HepG2 (cell line): Measurements from ENCODE around the gene MAPK7. TPM values are rescaled to one million over a fixed set of nuclear protein-coding genes. Genes with fewer than 3 reads are reported as not detected.

Experiments used
- ATAC-seq: fragments of 200-7000 bp; cut with Tn5 transposase; 3 replicates; pipeline ENCODE4 v1.9.1; 2020; ENCODE audit warnings: mild to moderate bottlenecking, moderate library complexity
- BruUV-seq: library from RNA; stranded (reverse); fragments of 400-500 nt; replicated peaks from 2 replicates; lab custom pipeline; 2021; lab: Mats Ljungman, UMichigan
- CTCF ChIA-PET: fragments of 300-600 bp; formaldehyde crosslinking; extraction: SDS; loops from one replicate; lab custom pipeline; 2021; ENCODE audit warnings: low total read pairs, inconsistent platforms, low intra/inter-chr PET ratio; lab: Yijun Ruan, JAX
- POLR2A ChIA-PET: fragments of 350-600 bp; sonication (Branson Sonifier 250); formaldehyde crosslinking; loops from one replicate; lab custom pipeline; 2020; ENCODE audit warnings: antibody characterized with exemption, inconsistent platforms; lab: Yijun Ruan, JAX
- DNase-seq: peaks from one replicate; pipeline ENCODE4 v3.0.0-alpha.2; 2015; ENCODE audit warnings: low spot score
- FAIRE-seq: peaks from 3 replicates; lab custom pipeline; 2011; peaks lifted over from hg19 to GRCh38; lab: Jason Lieb, UNC
- H2AFZ ChIP-seq: one replicate; pipeline ENCODE4 v1.6.1; 2011; ENCODE audit warnings: low read length, inconsistent platforms
- H3K27ac ChIP-seq: fragments of 300-600 bp; 3 replicates; pipeline ENCODE4 v1.8.0; 2011; ENCODE audit warnings: mixed run types, mild to moderate bottlenecking, mixed read lengths, low read length, inconsistent platforms; ENCODE audit not compliant: insufficient read depth; ENCODE audit errors: extremely low read length
- H3K27me3 ChIP-seq, 2 experiments: fragments of 200-600 bp in 1 of 2; 2 replicates in 1 of 2; 3 replicates in 1 of 2; pipeline versions ENCODE4 v1.6.0 to v1.8.0; 2011; ENCODE audit warnings: low read length in 2 of 2, mild to moderate bottlenecking in 2 of 2, moderate library complexity in 2 of 2, inconsistent platforms in 1 of 2; ENCODE audit not compliant: insufficient read depth in 2 of 2, control insufficient read depth in 1 of 2
- H3K36me3 ChIP-seq, 2 experiments: fragments of 200-600 bp in 1 of 2; replicated peaks in 1 of 2; 2 replicates in 1 of 2; 3 replicates in 1 of 2; pipeline versions ENCODE4 v1.5.1 to v1.8.0; 2011; ENCODE audit warnings: low read length in 2 of 2, inconsistent platforms in 1 of 2; ENCODE audit not compliant: insufficient read depth in 2 of 2, control insufficient read depth in 1 of 2
- H3K4me1 ChIP-seq: 2 replicates; pipeline ENCODE4 v1.5.1; 2012; ENCODE audit warnings: low read length, inconsistent platforms; ENCODE audit not compliant: insufficient read depth
- H3K4me2 ChIP-seq: 2 replicates; pipeline ENCODE4 v1.6.0; 2011; ENCODE audit warnings: low read depth, low read length, inconsistent platforms
- H3K4me3 ChIP-seq, 3 experiments: fragments of 200-600 bp in 1 of 3; sonication (generic), shearing (Covaris generic) in 1 of 3; replicated peaks in 1 of 3; 2 replicates each; pipeline ENCODE4 v1.5.1; 2011 to 2016; ENCODE audit warnings: low read length in 3 of 3, inconsistent platforms in 2 of 3, low read depth in 2 of 3, mild to moderate bottlenecking in 2 of 3, control low read depth in 1 of 3, mixed read lengths in 1 of 3; ENCODE audit not compliant: insufficient read depth in 1 of 3
- H3K79me2 ChIP-seq: one replicate; pipeline ENCODE4 v1.6.1; 2011; ENCODE audit warnings: low read length, inconsistent platforms; ENCODE audit not compliant: insufficient read depth
- H3K9ac ChIP-seq: 2 replicates; pipeline ENCODE4 v1.6.0; 2011; ENCODE audit warnings: mild to moderate bottlenecking, low read depth, low read length, inconsistent platforms; ENCODE audit not compliant: insufficient read depth
- H3K9me3 ChIP-seq: 2 replicates; pipeline ENCODE4 v1.5.1; 2012; ENCODE audit warnings: mild to moderate bottlenecking, low read length
- H4K20me1 ChIP-seq: 2 replicates; pipeline ENCODE4 v1.6.0; 2011; ENCODE audit warnings: inconsistent platforms, mild to moderate bottlenecking, low read length, moderate library complexity; ENCODE audit not compliant: insufficient read depth
- AGO2 ChIP-seq: fragments of 200-400 bp; formaldehyde crosslinking; optimal IDR thresholded peaks from 2 replicates; pipeline ENCODE3; 2017; ENCODE audit warnings: mild to moderate bottlenecking, low read depth, low read length, moderate library complexity
- ESRRA ChIP-seq: sonication (generic); formaldehyde crosslinking; IDR thresholded peaks from 2 replicates; pipeline ENCODE4 v1.5.1; 2020; ENCODE audit warnings: mild to moderate bottlenecking, low read depth, missing genetic modification reagents
- NFE2L1 ChIP-seq: sonication (generic); formaldehyde crosslinking; IDR thresholded peaks from 2 replicates; pipeline ENCODE4 v1.4.0; 2020; ENCODE audit warnings: missing genetic modification reagents, mild to moderate bottlenecking, borderline replicate concordance
- SALL1 ChIP-seq: sonication (generic); formaldehyde crosslinking; IDR thresholded peaks from 2 replicates; pipeline ENCODE4 v1.8.0; 2022; ENCODE audit warnings: mild to moderate bottlenecking, missing genetic modification reagents
- SETDB1 ChIP-seq: sonication (generic); formaldehyde crosslinking; IDR thresholded peaks from 2 replicates; pipeline ENCODE4 v1.5.1; 2020; ENCODE audit warnings: missing genetic modification reagents, mild to moderate bottlenecking, borderline replicate concordance
- TCF7 ChIP-seq: sonication (generic); IDR thresholded peaks from 2 replicates; pipeline ENCODE4 v1.6.1; 2016; ENCODE audit warnings: antibody characterized with exemption, low read depth
- U2AF2 ChIP-seq: fragments of 200-400 bp; formaldehyde crosslinking; IDR thresholded peaks from 2 replicates; pipeline ENCODE4 v1.6.1; 2017; ENCODE audit warnings: low read depth, mild to moderate bottlenecking, low read length
- ZNF790 ChIP-seq: sonication (generic); formaldehyde crosslinking; IDR thresholded peaks from 2 replicates; pipeline ENCODE4 v1.8.0; 2022; ENCODE audit warnings: missing genetic modification reagents, mild to moderate bottlenecking, borderline replicate concordance
- WGBS: methylation state at CpG from one replicate; pipeline ENCODE4 v1.1.6; 2017; ENCODE audit warnings: low lambda C conversion rate; 5-methylcytosine and 5-hydroxymethylcytosine counted together
- in situ Hi-C: cut with HindIII; loops from 2 replicates; pipeline ENCODE4 v1.10.0; 2017; ENCODE audit warnings: low pct_unique_long_range_greater_than_20kb; ENCODE audit not compliant: extremely low pct_ligation_motif_present
- intact Hi-C: fragments of 100-400 bp; cut with micrococcal nuclease; formaldehyde crosslinking; loops from one replicate; pipeline ENCODE4 v1.10.0; 2022; ENCODE audit not compliant: unreplicated experiment
- polyA plus RNA-seq, 8 experiments: library from polyadenylated mRNA; depleted of rRNA in 3 of 8; stranded (reverse) in 7 of 8; unstranded in 1 of 8; fragments of >200 nt; fragmentation: Illumina TruSeq in 4 of 8; extraction: Trizol in 4 of 8; gene quantifications; 2 replicates each; pipeline versions ENCODE4 v1.2.1 to v1.2.3, GENCODE V29; 2011 to 2016; ENCODE audit warnings: low read depth in 4 of 8, missing spikeins in 1 of 8, mixed read lengths in 1 of 8; ENCODE audit not compliant: insufficient read depth in 1 of 8
- total RNA-seq, 5 experiments: library from RNA; depleted of rRNA; stranded (reverse); fragments of >200 nt; fragmentation: Illumina TruSeq; extraction: Trizol; gene quantifications; 2 replicates each; pipeline ENCODE4 v1.2.3, GENCODE V29; 2016; ENCODE audit warnings: low read depth in 1 of 5

The MAPK7 gene
- total and polyA plus RNA-seq, 2 of the 13 experiments (the other 11 are each of a cell fraction or from before 2014, with no cell fraction given), result 2.9 to 5.9 TPM

- ChIA-PET POLR2A (interaction anchor here (3.9 kb wide), 1 partner anchor 11 kb away, joined by 33 read pairs; the partner anchor contains the start of gene MAPK7), CTCF (no interaction called here)
- DNase-seq (no peak), FAIRE-seq (no peak), ATAC-seq (no peak)
- H3K9me3 ChIP-seq, result no peaks in the 10 kb centered on the region
- no peaks in the 10 kb centered on the region for H4K20me1 ChIP-seq
- H3K79me2 ChIP-seq, result no peaks in the 10 kb centered on the region
- 38% methylated on average over 5 of the region's 5 CpGs for WGBS
- no peak overlapping the region for H3K4me2 ChIP-seq
- no TSS peak for BruUV-seq
- peaks cover 29% of the 10 kb centered on the region for H3K4me1 ChIP-seq
- peaks cover 0 to 6% of the 10 kb centered on the region in 2 experiments; a peak in 2 of 5 replicates for H3K36me3 ChIP-seq
- no peak overlapping the region for H3K4me3 ChIP-seq
- peaks cover 0 to 20% of the 10 kb centered on the region in 2 experiments; a peak in 2 of 5 replicates for H3K27me3 ChIP-seq
- H2AFZ ChIP-seq, result no peak overlapping the region
- in situ Hi-C loops, result no loop called here
- no peak overlapping the region for H3K9ac ChIP-seq
- intact Hi-C loops, result no loop called here
- TF ChIP-seq AGO2 (no peak), TCF7 (no peak), SETDB1 (CRISPR knock-in tag) (no peak), ZNF790 (CRISPR knock-in tag) (no peak), U2AF2 (no peak), SALL1 (CRISPR knock-in tag) (no peak), ESRRA (CRISPR knock-in tag) (no peak), NFE2L1 (CRISPR knock-in tag) (no peak)
- no peak overlapping the region for H3K27ac ChIP-seq
Observed at GRCh38 chr17:19388791-19389785, 10.8 kb downstream of the MAPK7 start.
